H1 (cell line): Measurements from ENCODE around the gene GP9. TPM values are rescaled to one million over a fixed set of nuclear protein-coding genes. Genes with fewer than 3 reads are reported as not detected.

Experiments used
- CTCF ChIA-PET: fragments of 300-600 bp; sonication (Branson Sonifier 250); formaldehyde crosslinking; loops from one replicate; lab custom pipeline; 2021; ENCODE audit not compliant: partially characterized antibody; lab: Charles Lee
- POLR2A ChIA-PET: fragments of 300-600 bp; sonication (Branson Sonifier 250); formaldehyde crosslinking; loops from one replicate; lab custom pipeline; 2021; ENCODE audit warnings: inconsistent platforms; ENCODE audit not compliant: partially characterized antibody; lab: Charles Lee
- DNase-seq, 2 experiments: peaks; one replicate each; pipeline versions ENCODE4 v3.0.0 to v3.0.0-alpha.2; 2010 to 2022; ENCODE audit warnings: low spot score in 2 of 2, low read depth in 1 of 2, mixed read lengths in 1 of 2
- FAIRE-seq: peaks from 2 replicates; lab custom pipeline; 2011; peaks lifted over from hg19 to GRCh38; lab: Jason Lieb, UNC
- H2AFZ ChIP-seq: 2 replicates; pipeline ENCODE4 v1.8.1; 2012; ENCODE audit warnings: low read length, inconsistent platforms
- H2AK5ac ChIP-seq: 2 replicates; pipeline ENCODE4 v1.6.1; 2013; ENCODE audit warnings: low read depth, low read length
- H2BK120ac ChIP-seq: replicated peaks from 2 replicates; pipeline ENCODE3; 2013; ENCODE audit warnings: low read depth, low read length, inconsistent platforms
- H2BK12ac ChIP-seq: 2 replicates; pipeline ENCODE4 v1.6.1; 2013; ENCODE audit warnings: low read depth, low read length
- H2BK15ac ChIP-seq: 2 replicates; pipeline ENCODE4 v1.6.1; 2013; ENCODE audit warnings: low read length
- H2BK20ac ChIP-seq: 2 replicates; pipeline ENCODE4 v1.6.1; 2013; ENCODE audit warnings: low read length
- H2BK5ac ChIP-seq: 2 replicates; pipeline ENCODE4 v1.6.1; 2013; ENCODE audit warnings: low read depth, low read length
- H3K14ac ChIP-seq: 2 replicates; pipeline ENCODE4 v1.6.1; 2013; ENCODE audit warnings: inconsistent platforms; ENCODE audit not compliant: insufficient read length
- H3K18ac ChIP-seq: 2 replicates; pipeline ENCODE4 v1.6.1; 2013; ENCODE audit warnings: low read length; ENCODE audit errors: extremely low read depth
- H3K23ac ChIP-seq: 2 replicates; pipeline ENCODE4 v1.6.1; 2013; ENCODE audit warnings: inconsistent platforms; ENCODE audit not compliant: insufficient read length
- H3K23me2 ChIP-seq: 2 replicates; pipeline ENCODE4 v1.6.1; 2013; ENCODE audit warnings: low read depth, low read length
- H3K27ac ChIP-seq: 2 replicates; pipeline ENCODE4 v1.6.1; 2011; ENCODE audit warnings: low read depth, low read length, inconsistent platforms
- H3K27me3 ChIP-seq, 4 experiments: replicated peaks in 1 of 4; 1 replicate in 1 of 4; 2 replicates in 3 of 4; pipeline versions ENCODE4 v1.6.1 to v1.8.1; 2011 to 2013; ENCODE audit warnings: low read length in 3 of 4, mild to moderate bottlenecking in 3 of 4, inconsistent platforms in 2 of 4, mixed read lengths in 2 of 4, moderate library complexity in 1 of 4; ENCODE audit not compliant: control insufficient read depth in 3 of 4, insufficient read depth in 3 of 4; ENCODE audit errors: extremely low read depth in 1 of 4
- H3K36me3 ChIP-seq, 4 experiments: 2 replicates each; pipeline versions ENCODE4 v1.6.1 to v1.8.1; 2011 to 2013; ENCODE audit warnings: mild to moderate bottlenecking in 4 of 4, low read length in 3 of 4, moderate library complexity in 2 of 4, control low read depth in 1 of 4, inconsistent platforms in 1 of 4; ENCODE audit not compliant: insufficient read depth in 4 of 4, control insufficient read depth in 2 of 4
- H3K4ac ChIP-seq: replicated peaks from 2 replicates; pipeline ENCODE3; 2013; ENCODE audit warnings: low read length, low read depth, mixed read lengths, inconsistent platforms; ENCODE audit not compliant: insufficient read length
- H3K4me1 ChIP-seq, 4 experiments: replicated peaks in 1 of 4; 1 replicate in 1 of 4; 2 replicates in 3 of 4; pipeline versions ENCODE4 v1.6.1 to v1.8.1; 2011 to 2013; ENCODE audit warnings: low read length in 3 of 4, inconsistent platforms in 2 of 4, mixed read lengths in 1 of 4; ENCODE audit not compliant: insufficient read depth in 4 of 4, control insufficient read depth in 3 of 4
- H3K4me2 ChIP-seq, 2 experiments: 2 replicates each; pipeline versions ENCODE4 v1.6.1 to v1.8.1; 2011 to 2013; ENCODE audit warnings: low read depth in 2 of 2, low read length in 2 of 2, control low read depth in 1 of 2, inconsistent platforms in 1 of 2, mild to moderate bottlenecking in 1 of 2; ENCODE audit not compliant: insufficient read depth in 1 of 2
- H3K4me3 ChIP-seq, 4 experiments: fragments of 200-600, 300-600 bp in 1 of 4; sonication (generic), shearing (Covaris generic), sonication (Bioruptor Twin) in 1 of 4; 2 replicates each; pipeline versions ENCODE4 v1.5.1 to v1.8.1; 2011 to 2016; ENCODE audit warnings: low read length in 4 of 4, low read depth in 3 of 4, control low read depth in 2 of 4, inconsistent platforms in 2 of 4, mild to moderate bottlenecking in 2 of 4, mixed read lengths in 1 of 4, moderate library complexity in 1 of 4; ENCODE audit not compliant: insufficient read depth in 2 of 4; ENCODE audit errors: extremely low read depth in 1 of 4
- H3K56ac ChIP-seq: replicated peaks from 2 replicates; pipeline ENCODE3; 2013; ENCODE audit warnings: low read depth, mild to moderate bottlenecking, mixed read lengths, low read length, inconsistent platforms; ENCODE audit not compliant: insufficient read length
- H3K79me1 ChIP-seq: 2 replicates; pipeline ENCODE4 v1.6.1; 2013; ENCODE audit warnings: low read depth, low read length, control low read depth
- H3K79me2 ChIP-seq, 2 experiments: 2 replicates each; pipeline versions ENCODE4 v1.6.1 to v1.8.1; 2012 to 2013; ENCODE audit warnings: low read length in 2 of 2, mild to moderate bottlenecking in 2 of 2, inconsistent platforms in 1 of 2; ENCODE audit not compliant: insufficient read depth in 2 of 2, control insufficient read depth in 1 of 2
- H3K9ac ChIP-seq, 4 experiments: replicated peaks in 1 of 4; 1 replicate in 1 of 4; 2 replicates in 3 of 4; pipeline versions ENCODE4 v1.6.1 to v1.8.1; 2011 to 2013; ENCODE audit warnings: low read depth in 3 of 4, low read length in 3 of 4, control low read depth in 2 of 4, mild to moderate bottlenecking in 2 of 4, moderate library complexity in 2 of 4, inconsistent platforms in 1 of 4; ENCODE audit errors: extremely low read depth in 1 of 4
- H3K9me3 ChIP-seq, 2 experiments: 2 replicates each; pipeline versions ENCODE4 v1.6.1 to v1.8.1; 2012 to 2013; ENCODE audit warnings: mild to moderate bottlenecking in 2 of 2, moderate library complexity in 2 of 2, control low read depth in 1 of 2, inconsistent platforms in 1 of 2, low read depth in 1 of 2, low read length in 1 of 2, mixed read lengths in 1 of 2; ENCODE audit not compliant: insufficient read depth in 2 of 2
- H4K20me1 ChIP-seq, 2 experiments: replicated peaks in 1 of 2; 2 replicates each; pipeline versions ENCODE3 to v1.8.1; 2011 to 2013; ENCODE audit warnings: inconsistent platforms in 2 of 2, low read length in 2 of 2, mild to moderate bottlenecking in 1 of 2; ENCODE audit not compliant: insufficient read depth in 2 of 2, control insufficient read depth in 1 of 2
- H4K5ac ChIP-seq: 2 replicates; pipeline ENCODE4 v1.6.1; 2013; ENCODE audit warnings: low read length, low read depth, mixed read lengths, inconsistent platforms; ENCODE audit not compliant: insufficient read length
- H4K8ac ChIP-seq: 2 replicates; pipeline ENCODE4 v1.8.0; 2013; ENCODE audit warnings: mild to moderate bottlenecking, moderate library complexity, low read length, inconsistent platforms; ENCODE audit not compliant: insufficient read depth; ENCODE audit errors: extremely low read depth
- H4K91ac ChIP-seq: replicated peaks from 2 replicates; pipeline ENCODE3; 2013; ENCODE audit warnings: low read length, mixed read lengths, inconsistent platforms; ENCODE audit not compliant: insufficient read length
- ASH2L ChIP-seq: fragments of 200-600, 300-600 bp; sonication (generic); IDR thresholded peaks from one replicate; pipeline ENCODE4 v1.7.1; 2017; ENCODE audit warnings: low read length
- CHD1 ChIP-seq: IDR thresholded peaks from 2 replicates; pipeline ENCODE4 v1.6.1; 2012; ENCODE audit warnings: low read depth, low read length, improper control_type of control experiment
- EGR1 ChIP-seq: IDR thresholded peaks from 2 replicates; pipeline ENCODE4 v1.6.1; 2011; ENCODE audit warnings: low read depth, low read length, borderline replicate concordance
- GTF2F1 ChIP-seq: IDR thresholded peaks from 2 replicates; pipeline ENCODE4 v1.6.1; 2012; ENCODE audit warnings: low read depth, low read length, improper control_type of control experiment, borderline replicate concordance
- HDAC2 ChIP-seq, 2 experiments: fragments of 300-600 bp in 1 of 2; sonication (generic) in 1 of 2; IDR thresholded peaks; 2 replicates each; pipeline ENCODE4 v1.6.1; 2011 to 2012; ENCODE audit warnings: low read depth in 2 of 2, low read length in 2 of 2, mild to moderate bottlenecking in 2 of 2, moderate library complexity in 2 of 2, borderline replicate concordance in 1 of 2, inconsistent platforms in 1 of 2
- JUND ChIP-seq: IDR thresholded peaks from 2 replicates; pipeline ENCODE4 v1.6.1; 2011; ENCODE audit warnings: mild to moderate bottlenecking, improper control_type of control experiment, low read length
- KDM5A ChIP-seq: fragments of 200-600 bp; IDR thresholded peaks from 2 replicates; pipeline ENCODE4 v1.7.1; 2012; ENCODE audit warnings: mild to moderate bottlenecking, low read length, inconsistent platforms, mixed read lengths
- NANOG ChIP-seq: IDR thresholded peaks from 2 replicates; pipeline ENCODE4 v1.6.1; 2011; ENCODE audit warnings: low read length, low read depth, mild to moderate bottlenecking, inconsistent platforms; ENCODE audit not compliant: insufficient read depth, poor library complexity, severe bottlenecking
- SAP30 ChIP-seq: fragments of 300-600 bp; sonication (generic); IDR thresholded peaks from 2 replicates; pipeline ENCODE4 v1.7.1; 2012; ENCODE audit warnings: low read length, moderate library complexity, mild to moderate bottlenecking, inconsistent platforms; ENCODE audit not compliant: insufficient read depth, insufficient replicate concordance
- SUZ12 ChIP-seq: fragments of 200-600 bp; sonication (generic); IDR thresholded peaks from 2 replicates; pipeline ENCODE4 v1.6.1; 2012; ENCODE audit warnings: mild to moderate bottlenecking, inconsistent platforms, low read length, moderate library complexity, mixed read lengths
- TEAD4 ChIP-seq: IDR thresholded peaks from 2 replicates; pipeline ENCODE4 v1.6.1; 2012; ENCODE audit warnings: low read depth, low read length, inconsistent platforms, mixed read lengths
- WGBS, 2 experiments: shearing (Covaris generic) in 1 of 2; methylation state at CpG; one replicate each; pipeline versions ENCODE4 v1.1.6 to v1.1.7; 2013 to 2015; ENCODE audit warnings: low lambda C conversion rate in 2 of 2, mixed read lengths in 2 of 2, inconsistent platforms in 1 of 2, low coverage in 1 of 2, missing lambda C conversion rate in 1 of 2; ENCODE audit not compliant: insufficient replicate concordance in 2 of 2, insufficient coverage in 1 of 2, insufficient read length in 1 of 2; ENCODE audit errors: extremely low coverage in 1 of 2, missing lambda C conversion rate in 1 of 2; 5-methylcytosine and 5-hydroxymethylcytosine counted together
- polyA plus RNA-seq, 7 experiments: library from polyadenylated mRNA; depleted of rRNA in 3 of 7; stranded (reverse) in 5 of 7; unstranded in 2 of 7; fragments of >200 nt in 5 of 7; fragments of 200-250 nt in 2 of 7; gene quantifications; 1 replicate in 5 of 7; 2 replicates in 1 of 7; 4 replicates in 1 of 7; pipeline versions ENCODE4 v1.2.1 to v1.2.3, GENCODE V29; 2011 to 2013; ENCODE audit warnings: missing spikeins in 2 of 7, mixed read lengths in 2 of 7
- total RNA-seq: library from RNA; stranded (reverse); fragmentation: NEBNext Ultra II Directional; extraction: Animal tissue kit (Norgen Biotek cat#: 25700); gene quantifications from 2 replicates; pipeline ENCODE4 v1.2.1, GENCODE V29; 2021
- TF ChIP-seq, protein P1 (sequence below): IDR thresholded peaks from 2 replicates; pipeline ENCODE4 v1.6.1; 2011; ENCODE audit warnings: low read length, improper control_type of control experiment

The GP9 gene
- total and polyA plus RNA-seq, 2 of the 8 experiments (the other 6 are each of a cell fraction or from before 2014, with no cell fraction given): not detected

DNA sequence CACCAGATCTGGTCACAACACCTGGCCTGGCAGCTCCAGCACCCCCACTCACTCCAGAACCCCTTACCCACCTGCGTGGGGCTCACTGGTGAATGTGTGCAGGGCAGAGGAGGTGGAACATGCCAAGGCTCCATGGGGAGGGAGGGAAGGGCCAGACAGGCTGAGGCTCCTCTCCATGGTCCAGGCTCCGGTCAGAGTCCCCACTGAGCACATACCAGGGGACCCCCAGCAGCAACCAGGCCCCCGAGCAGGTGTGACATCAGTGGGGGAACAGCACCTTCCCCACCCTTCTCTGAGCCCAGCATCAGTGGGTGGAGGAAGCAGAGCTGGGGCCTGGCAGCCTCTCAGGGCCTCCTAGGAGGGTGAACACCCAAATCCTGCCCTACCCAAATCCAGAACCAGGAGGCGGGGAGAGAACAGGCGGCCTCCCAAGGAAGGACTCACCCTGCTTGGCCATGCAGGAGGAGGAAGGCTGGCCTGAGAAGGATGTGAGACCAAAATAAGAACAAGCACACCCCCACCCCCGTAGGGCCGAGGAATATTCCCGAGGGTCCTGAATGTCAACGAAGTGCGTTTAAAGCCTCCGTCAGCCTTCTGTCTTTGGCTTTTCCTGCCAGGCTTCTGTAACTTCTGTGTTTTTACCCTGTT, 1.1 kb upstream of the GP9 start:
- WGBS, 2 experiments: 92% methylated on average over 10 of the region's 11 CpGs; no CpG with 5 or more reads in 1 of the 2 experiments
- Histone ChIP-seq H3K27ac (no peak overlapping the region), H3K4me2 (no peak overlapping the region), H2BK120ac (no peak overlapping the region), H3K4me1 (no peaks in the 10 kb centered on the region; a peak in 1 of 7 replicates), H3K18ac (no peak overlapping the region; the same call in 1 of the 2 replicates), H3K79me2 (no peaks in the 10 kb centered on the region), H3K14ac (no peak overlapping the region), H2BK15ac (no peak overlapping the region), H2AK5ac (no peak overlapping the region; the same call in 1 of the 2 replicates), H2AFZ (no peak overlapping the region), H2BK5ac (no peak overlapping the region), H3K4me3 (no peak overlapping the region), H3K23me2 (no peaks in the 10 kb centered on the region), H2BK12ac (no peak overlapping the region), H4K8ac (no peak overlapping the region), H4K5ac (no peak overlapping the region), H3K79me1 (no peaks in the 10 kb centered on the region), H3K9me3 (no peaks in the 10 kb centered on the region), H3K27me3 (no peaks in the 10 kb centered on the region), H3K56ac (no peak overlapping the region), H4K20me1 (no peaks in the 10 kb centered on the region), H4K91ac (no peak overlapping the region), H3K36me3 (no peaks in the 10 kb centered on the region), H2BK20ac (no peak overlapping the region), H3K23ac (no peak overlapping the region), H3K4ac (no peak overlapping the region), H3K9ac (no peak overlapping the region)
- ChIA-PET CTCF (interaction anchor here (0.7 to 14.0 kb wide), 7 partner anchors 10 to 89 kb away, joined by 3 to 210 read pairs (median 4); no protein-coding TSS in a partner anchor), POLR2A (interaction anchor here (1.8 kb wide), 1 partner anchor 13 kb away, joined by 4 read pairs; no protein-coding TSS in a partner anchor)
- no peak for DNase-seq
- no peak for FAIRE-seq
- TF ChIP-seq, protein P1, sequence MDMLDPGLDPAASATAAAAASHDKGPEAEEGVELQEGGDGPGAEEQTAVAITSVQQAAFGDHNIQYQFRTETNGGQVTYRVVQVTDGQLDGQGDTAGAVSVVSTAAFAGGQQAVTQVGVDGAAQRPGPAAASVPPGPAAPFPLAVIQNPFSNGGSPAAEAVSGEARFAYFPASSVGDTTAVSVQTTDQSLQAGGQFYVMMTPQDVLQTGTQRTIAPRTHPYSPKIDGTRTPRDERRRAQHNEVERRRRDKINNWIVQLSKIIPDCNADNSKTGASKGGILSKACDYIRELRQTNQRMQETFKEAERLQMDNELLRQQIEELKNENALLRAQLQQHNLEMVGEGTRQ: no peak
- no peak for TF ChIP-seq SAP30
- no peak for TF ChIP-seq ASH2L
- TF ChIP-seq GTF2F1: no peak
- no peak for TF ChIP-seq HDAC2 (IDR thresholded peaks at IDR 0.05; ENCODE audit: borderline replicate concordance in 1 of 2, low read depth in 2 of 2, low read length in 2 of 2)
- TF ChIP-seq TEAD4: no peak
- TF ChIP-seq NANOG: no peak
- no peak for TF ChIP-seq JUND
- no peak for TF ChIP-seq SUZ12
- no peak for TF ChIP-seq CHD1
- TF ChIP-seq EGR1: no peak
- no peak for TF ChIP-seq KDM5A
